Activated CD8-positive, alpha-beta memory T cell treated with anti-CD3 and anti-CD28 coated beads for 1 hour (primary cell): ENCODE data around the gene PPP1R9B.

ENCODE experiments used
- DNase-seq, 2 donors: peaks; one replicate each; pipeline ENCODE4 v3.0.0-alpha.2; 2020; ENCODE audit warnings: low read depth in 1 of 2; ENCODE audit errors: extremely low read depth in 1 of 2

PPP1R9B gene

DNA sequence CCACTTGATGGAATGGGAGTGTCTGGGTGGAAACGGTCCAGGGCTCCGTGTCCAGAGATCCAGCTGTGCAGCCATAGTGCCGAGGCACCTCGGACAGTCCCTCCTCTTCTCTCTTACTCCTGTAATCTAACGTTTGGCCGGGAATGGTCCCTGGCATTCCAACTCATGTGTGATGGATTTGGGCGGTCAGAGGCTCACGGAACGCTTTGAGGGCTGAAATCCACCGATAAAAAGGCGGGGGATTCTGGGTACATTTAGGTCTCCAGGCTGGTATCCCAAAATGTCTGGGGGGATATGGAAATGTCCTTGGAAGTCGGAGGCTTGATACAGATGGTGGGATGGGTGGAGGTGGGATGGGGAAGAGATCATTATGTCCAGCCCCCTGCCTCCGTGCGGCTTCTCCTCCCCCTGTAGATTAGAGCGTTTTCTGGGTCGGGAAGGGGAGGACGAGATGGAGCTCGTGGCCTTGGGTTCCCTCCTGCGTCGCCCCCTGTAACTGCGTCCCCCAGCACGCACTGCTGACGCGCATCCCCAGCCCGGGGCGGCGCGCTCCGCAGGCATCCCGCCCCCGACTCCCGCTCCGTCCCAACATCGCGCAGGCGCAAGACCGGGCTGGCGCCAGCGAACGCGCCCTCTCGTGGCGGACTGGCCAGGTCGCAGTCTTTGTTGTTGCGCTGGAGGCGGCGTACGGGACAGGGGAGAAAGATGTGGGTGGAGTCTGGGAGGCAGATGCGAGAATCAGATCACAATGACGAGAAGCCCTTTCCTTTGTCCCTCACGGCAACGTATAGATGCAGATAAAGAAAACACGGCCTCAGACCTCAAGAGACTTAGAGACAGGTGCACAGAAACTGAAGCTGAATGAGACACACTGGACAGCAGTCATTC lies 10.8 kb upstream of the PPP1R9B start:
- peak; percentile 85 to 92 for DNase-seq

DNA sequence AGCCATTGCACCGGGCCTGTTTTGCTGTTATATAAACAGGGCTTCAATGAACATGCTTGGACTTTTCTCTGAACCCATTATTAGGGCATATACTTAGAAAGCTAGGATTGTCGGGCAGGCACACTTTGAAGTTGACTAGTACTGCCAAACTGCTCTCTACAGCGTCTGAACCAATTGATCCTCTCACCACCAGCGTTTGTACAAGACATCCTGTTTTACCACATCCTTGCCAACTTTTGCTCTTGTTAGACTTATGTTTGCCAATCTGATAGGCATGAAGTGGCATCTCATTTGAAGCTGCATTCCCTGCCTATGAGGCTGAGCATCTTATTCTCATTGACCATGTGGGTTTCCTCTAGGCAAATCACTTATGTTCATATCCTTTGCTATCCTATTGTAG lies 7.4 kb upstream of the PPP1R9B start:
- no peak for DNase-seq

- DNase-seq: no peak
Observed at GRCh38 chr17:50155115-50155819, 4.8 kb upstream of the PPP1R9B start.

DNA sequence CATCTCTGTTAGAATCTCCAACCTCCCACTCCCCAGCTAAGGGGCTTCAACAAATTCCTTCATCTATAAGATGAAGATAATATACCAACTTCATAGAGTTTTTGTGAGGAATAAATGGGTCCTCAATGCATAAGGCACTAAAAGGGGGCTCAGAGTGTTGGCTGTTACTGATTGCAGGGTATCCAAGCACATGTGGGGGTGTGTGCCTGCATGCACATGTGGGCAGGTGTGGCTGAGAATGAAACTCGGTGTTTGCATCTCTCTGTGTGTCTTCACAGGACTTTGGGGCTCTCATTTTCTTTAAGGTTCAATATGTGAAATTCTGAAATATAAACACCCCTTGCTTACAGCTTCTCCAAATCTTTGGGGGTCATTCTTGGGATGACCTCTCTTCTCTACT lies 4.1 kb upstream of the PPP1R9B start:
- no peak for DNase-seq

- DNase-seq: no peak
Observed at GRCh38 chr17:50153650-50154575, 3.4 kb upstream of the PPP1R9B start.

DNA sequence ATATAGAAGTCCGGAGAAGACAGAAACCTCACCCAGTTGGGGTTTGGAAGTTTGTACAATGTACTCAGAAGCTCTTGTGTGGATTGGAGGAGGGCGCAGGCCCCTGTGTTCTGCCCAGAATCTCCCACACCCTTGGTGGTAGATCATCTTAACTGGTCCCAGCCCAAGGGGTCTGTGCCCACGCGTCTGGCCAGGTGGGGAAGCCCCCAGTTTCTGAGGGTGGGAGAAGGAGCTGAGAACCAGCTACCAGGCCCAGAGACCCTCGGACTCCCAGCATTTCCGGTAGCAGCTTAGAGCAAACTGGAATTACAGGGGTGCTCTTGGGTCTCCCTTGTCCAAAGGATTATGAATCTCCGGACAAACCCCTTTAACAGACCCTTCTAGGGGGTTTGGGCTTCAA lies 2.3 kb upstream of the PPP1R9B start:
- no peak for DNase-seq

GRCh38 chr17:50151937-50152547 lies 1.6 kb upstream of the PPP1R9B start:
- no peak for DNase-seq

- peak in 1 of 2 donors; percentile 78 for DNase-seq
Observed at GRCh38 chr17:50151041-50151936, 812 bp upstream of the PPP1R9B start.

- DNase-seq: no peak
Observed at GRCh38 chr17:50149417-50150353, 792 bp downstream of the PPP1R9B start.

DNA sequence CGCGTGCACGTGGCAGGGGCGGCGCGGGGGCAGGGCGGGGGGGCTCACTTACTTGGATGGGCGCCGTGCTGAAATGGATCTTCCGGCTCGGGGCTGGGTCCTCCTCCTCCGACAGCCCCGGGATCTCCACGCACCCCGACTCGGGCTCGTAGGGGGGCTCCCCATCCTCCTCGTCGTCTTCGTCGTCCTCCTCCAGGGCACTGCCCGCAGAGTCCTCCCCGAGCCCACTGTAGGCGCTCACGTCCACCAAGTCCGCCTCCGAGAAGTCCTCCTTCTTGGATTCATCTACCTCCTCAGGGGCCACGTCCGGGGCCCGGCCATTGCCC lies 1.4 kb downstream of the PPP1R9B start:
- no peak for DNase-seq

- peak; percentile 55 to 58 for DNase-seq
Observed at GRCh38 chr17:50148226-50149090, 2.0 kb downstream of the PPP1R9B start.

DNA sequence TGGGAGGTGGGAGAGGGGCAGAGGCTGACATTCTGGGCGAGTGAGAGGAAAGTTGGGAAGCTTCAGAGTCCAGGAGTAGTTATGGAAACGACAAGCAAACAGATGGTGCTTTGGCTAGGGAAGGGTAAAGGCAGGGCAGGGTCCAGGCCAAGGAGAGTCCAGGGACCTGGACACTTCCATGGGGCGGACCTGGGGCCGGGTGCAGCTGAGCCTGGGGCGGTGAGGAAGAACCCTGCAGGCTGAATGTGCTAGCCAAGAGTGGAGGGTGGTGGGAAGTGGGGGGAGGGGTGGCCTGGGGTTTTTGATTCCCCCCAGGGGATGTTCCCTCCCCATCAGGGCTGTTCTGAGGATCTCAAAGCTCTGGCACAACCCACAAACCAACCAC lies 2.6 kb downstream of the PPP1R9B start:
- DNase-seq: no peak

DNA sequence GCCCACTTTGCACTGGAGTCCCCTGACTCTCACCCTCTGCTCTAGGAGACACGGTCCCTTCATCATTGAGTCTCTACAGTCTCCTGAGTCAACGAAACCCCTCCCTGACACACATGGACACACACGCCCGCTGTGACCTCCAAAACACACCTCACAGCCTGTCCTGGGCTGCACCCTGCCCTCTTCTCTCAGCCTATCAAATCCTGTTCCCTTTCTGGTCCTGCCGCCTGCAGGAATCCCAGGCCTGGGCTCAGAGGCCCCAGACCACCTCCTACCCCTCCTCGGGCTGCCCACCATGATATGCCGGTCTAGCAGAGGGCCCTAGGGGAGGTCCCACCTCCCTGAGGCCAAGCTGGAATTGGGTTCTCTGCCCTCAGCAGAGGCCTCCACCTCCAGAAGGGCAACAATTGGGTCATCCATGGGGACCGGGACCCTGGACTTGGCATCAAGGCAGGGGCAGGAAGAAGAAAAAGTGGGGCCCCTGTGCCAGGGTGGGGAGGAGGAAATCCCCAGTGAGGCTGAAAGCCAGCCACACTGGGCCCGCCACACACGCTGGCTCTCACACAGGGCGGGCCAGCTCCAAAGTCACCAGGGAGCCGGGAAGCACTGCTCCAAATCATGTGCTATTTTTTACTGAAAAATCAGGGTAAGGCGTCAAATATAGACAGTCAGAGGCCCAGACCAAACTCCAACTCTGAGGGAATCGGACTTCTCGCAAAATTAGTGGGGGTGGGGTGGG lies 3.4 kb downstream of the PPP1R9B start:
- DNase-seq: no peak

DNA sequence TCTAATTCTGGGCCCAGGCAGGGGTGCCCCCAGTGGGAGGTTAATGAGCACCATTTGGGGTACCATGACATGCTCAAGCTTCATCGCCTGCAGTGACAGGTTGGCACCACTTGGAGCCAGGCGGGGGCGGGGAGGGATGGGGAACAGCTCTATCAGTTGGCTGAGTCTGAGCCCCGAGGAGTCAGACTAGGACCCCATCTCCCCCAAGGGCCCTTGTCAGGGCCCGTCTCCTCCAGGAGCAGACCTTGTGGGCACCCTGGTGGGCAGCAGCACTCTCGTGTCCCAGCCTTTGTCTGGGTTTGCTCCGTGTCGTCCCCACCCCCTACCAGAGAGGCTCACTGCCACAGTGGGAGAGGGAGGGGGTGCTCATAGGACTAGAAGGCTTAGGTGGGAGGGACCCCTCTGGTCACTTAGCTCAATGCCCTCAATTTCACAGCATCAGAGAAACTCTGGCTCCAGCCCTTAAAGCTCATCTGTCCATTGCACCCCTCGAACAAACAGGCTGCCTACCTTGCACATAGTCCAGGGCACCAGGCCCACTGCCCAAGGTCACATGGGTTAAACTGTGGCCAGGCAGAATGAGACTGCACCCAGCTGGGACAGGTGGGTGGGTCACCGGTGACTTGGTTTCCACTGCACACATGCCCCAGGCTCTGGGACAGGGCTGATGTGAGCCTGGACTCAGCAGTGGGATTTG lies 4.1 kb downstream of the PPP1R9B start:
- DNase-seq: no peak

GRCh38 chr17:50145532-50146229 lies 4.8 kb downstream of the PPP1R9B start:
- DNase-seq: no peak
